Endothelial cell of umbilical vein (primary cell): Measurements from ENCODE around the gene KCNH5. TPM values are rescaled to one million over a fixed set of nuclear protein-coding genes. Genes with fewer than 3 reads are reported as not detected.

Experiments
- BruUV-seq: library from RNA; stranded (reverse); fragments of 400-500 nt; replicated peaks from 2 replicates; lab custom pipeline; 2021; lab: Mats Ljungman, UMichigan
- CTCF ChIA-PET: fragments of 300-600, 350-600 bp; sonication (Branson Sonifier 250); formaldehyde crosslinking; loops from one replicate; lab custom pipeline; 2021; ENCODE audit warnings: antibody characterized with exemption, inconsistent platforms; lab: Charles Lee
- POLR2A ChIA-PET: fragments of 300-600, 350-600 bp; sonication (Branson Sonifier 250); formaldehyde crosslinking; loops from one replicate; lab custom pipeline; 2021; ENCODE audit warnings: antibody characterized with exemption, inconsistent platforms; lab: Charles Lee
- DNase-seq: peaks from one replicate; pipeline ENCODE4 v3.0.0-alpha.2; 2011; ENCODE audit warnings: low read depth, low spot score
- FAIRE-seq: peaks from 2 replicates; lab custom pipeline; 2011; peaks lifted over from hg19 to GRCh38; lab: Jason Lieb, UNC
- H2AFZ ChIP-seq: 2 replicates; pipeline ENCODE4 v1.6.0; 2012; ENCODE audit warnings: low read depth, low read length, control low read depth, inconsistent platforms
- H3K27ac ChIP-seq: 2 replicates; pipeline ENCODE4 v1.5.1; 2011; ENCODE audit warnings: low read depth, mild to moderate bottlenecking, control low read depth, low read length, moderate library complexity; ENCODE audit not compliant: insufficient read depth
- H3K27me3 ChIP-seq, 2 experiments: 2 replicates each; pipeline versions ENCODE4 v1.6.0 to v1.6.1; 2011; ENCODE audit warnings: low read length in 2 of 2, mixed read lengths in 1 of 2; ENCODE audit not compliant: control insufficient read depth in 2 of 2, insufficient read depth in 2 of 2
- H3K36me3 ChIP-seq, 2 experiments: 2 replicates in 1 of 2; 3 replicates in 1 of 2; pipeline ENCODE4 v1.5.1; 2011; ENCODE audit warnings: low read length in 2 of 2, mild to moderate bottlenecking in 1 of 2, moderate library complexity in 1 of 2; ENCODE audit not compliant: control insufficient read depth in 2 of 2, insufficient read depth in 2 of 2; ENCODE audit errors: extremely low read depth in 1 of 2
- H3K4me1 ChIP-seq: 3 replicates; pipeline ENCODE4 v1.5.1; 2011; ENCODE audit warnings: mild to moderate bottlenecking, low read length; ENCODE audit not compliant: control insufficient read depth, insufficient read depth; ENCODE audit errors: extremely low read depth
- H3K4me2 ChIP-seq: 2 replicates; pipeline ENCODE4 v1.6.1; 2011; ENCODE audit warnings: low read length, control low read depth, mixed read lengths; ENCODE audit not compliant: insufficient read depth
- H3K4me3 ChIP-seq, 3 experiments: fragments of 200-600 bp in 1 of 3; sonication (generic), shearing (Covaris generic) in 1 of 3; replicated peaks in 1 of 3; 2 replicates each; pipeline ENCODE4 v1.5.1; 2011 to 2016; ENCODE audit warnings: control low read depth in 3 of 3, low read length in 3 of 3, mild to moderate bottlenecking in 2 of 3, inconsistent platforms in 1 of 3, low read depth in 1 of 3, moderate library complexity in 1 of 3; ENCODE audit not compliant: insufficient read depth in 1 of 3
- H3K79me2 ChIP-seq: 2 replicates; pipeline ENCODE4 v1.6.0; 2012; ENCODE audit warnings: low read length, inconsistent platforms; ENCODE audit not compliant: control insufficient read depth, insufficient read depth
- H3K9ac ChIP-seq: replicated peaks from 2 replicates; pipeline ENCODE3; 2011; ENCODE audit warnings: low read length, control low read depth; ENCODE audit not compliant: insufficient read depth; ENCODE audit errors: extremely low read depth
- H3K9me1 ChIP-seq: replicated peaks from 3 replicates; pipeline ENCODE4 v1.6.0; 2011; ENCODE audit warnings: mild to moderate bottlenecking, low read length; ENCODE audit not compliant: control insufficient read depth, insufficient read depth; ENCODE audit errors: extremely low read depth
- H3K9me3 ChIP-seq: replicated peaks from 2 replicates; pipeline ENCODE4 v1.5.1; 2012; ENCODE audit warnings: low read length, inconsistent platforms; ENCODE audit not compliant: control insufficient read depth, insufficient read depth
- H4K20me1 ChIP-seq: replicated peaks from 2 replicates; pipeline ENCODE3; 2011; ENCODE audit warnings: mild to moderate bottlenecking, low read length; ENCODE audit not compliant: control insufficient read depth, insufficient read depth; ENCODE audit errors: extremely low read depth
- CTCF ChIP-seq, 2 donors: IDR thresholded peaks; 1 replicate in 1 of 2; 2 replicates in 1 of 2; pipeline ENCODE4 v1.5.1; 2011; ENCODE audit warnings: low read length in 2 of 2, mild to moderate bottlenecking in 2 of 2, moderate library complexity in 2 of 2, control low read depth in 1 of 2, inconsistent platforms in 1 of 2, low read depth in 1 of 2; ENCODE audit not compliant: insufficient read depth in 1 of 2; ENCODE audit errors: extremely low read depth in 1 of 2
- EZH2 ChIP-seq: IDR thresholded peaks from 2 replicates; pipeline ENCODE4 v1.6.1; 2012; ENCODE audit warnings: borderline replicate concordance, low read depth, mild to moderate bottlenecking, moderate library complexity, low read length, inconsistent platforms; ENCODE audit not compliant: severe bottlenecking
- FOS ChIP-seq: IDR thresholded peaks from 2 replicates; pipeline ENCODE4 v1.6.1; 2011; ENCODE audit warnings: mild to moderate bottlenecking, low read length, moderate library complexity, borderline replicate concordance; ENCODE audit not compliant: insufficient read depth
- GATA2 ChIP-seq: IDR thresholded peaks from 2 replicates; pipeline ENCODE4 v1.7.0; 2011; ENCODE audit warnings: low read depth, mild to moderate bottlenecking, moderate library complexity, mixed read lengths, low read length; ENCODE audit not compliant: insufficient read length, insufficient read depth
- JUN ChIP-seq: IDR thresholded peaks from 2 replicates; pipeline ENCODE4 v1.6.1; 2011; ENCODE audit warnings: borderline replicate concordance, low read depth; ENCODE audit not compliant: insufficient read length, insufficient read depth
- MAX ChIP-seq: IDR thresholded peaks from 2 replicates; pipeline ENCODE4 v1.6.1; 2011; ENCODE audit not compliant: insufficient read depth, insufficient read length
- MYC ChIP-seq: IDR thresholded peaks from one replicate; pipeline ENCODE4 v1.6.1; 2011; ENCODE audit warnings: mild to moderate bottlenecking, low read depth, low read length
- POLR2A ChIP-seq: IDR thresholded peaks from 2 replicates; pipeline ENCODE4 v1.6.1; 2012; ENCODE audit warnings: low read depth, mild to moderate bottlenecking, control low read depth, low read length
- POLR2AphosphoS5 ChIP-seq: IDR thresholded peaks from 2 replicates; pipeline ENCODE4 v1.6.1; 2012; ENCODE audit warnings: low read depth, mild to moderate bottlenecking, control low read depth, low read length, moderate library complexity; ENCODE audit not compliant: insufficient read depth
- dilution Hi-C: fragments of 300-500 bp; cut with MboI; formaldehyde crosslinking; loops from one replicate; pipeline ENCODE4 v1.15.0; 2019; ENCODE audit warnings: low sequenced_read_pairs; ENCODE audit not compliant: extremely low pct_ligation_motif_present
- intact Hi-C: fragments of 100-400 bp; cut with micrococcal nuclease; formaldehyde crosslinking; loops from one replicate; pipeline ENCODE4 v1.10.0; 2022
- polyA plus RNA-seq, 4 experiments: library from polyadenylated mRNA; depleted of rRNA in 3 of 4; stranded (reverse) in 3 of 4; unstranded in 1 of 4; fragments of >200 nt; gene quantifications; 2 replicates each; pipeline versions ENCODE4 v1.2.1 to v1.2.3, GENCODE V29; 2011 to 2012; ENCODE audit warnings: missing spikeins in 1 of 4
- total RNA-seq: library from RNA; stranded (reverse); gene quantifications from 2 replicates; pipeline ENCODE4 v1.2.3, GENCODE V29; 2021

The KCNH5 gene
- total and polyA plus RNA-seq, 2 donors (not counting 3 experiments of a cell fraction or from before 2014, with no cell fraction given): not detected

GRCh38 chr14:63012171-63012570 is 33.1 kb downstream of the KCNH5 start:
- FAIRE-seq: no peak
- Histone ChIP-seq H4K20me1 (no peaks in the 10 kb centered on the region), H2AFZ (no peak overlapping the region), H3K36me3 (no peaks in the 10 kb centered on the region), H3K27me3 (peaks cover 3 to 4% of the 10 kb centered on the region in 2 experiments), H3K4me1 (no peaks in the 10 kb centered on the region), H3K9me3 (no peaks in the 10 kb centered on the region), H3K9ac (no peak overlapping the region), H3K9me1 (no peaks in the 10 kb centered on the region), H3K79me2 (no peaks in the 10 kb centered on the region), H3K4me3 (no peak overlapping the region), H3K27ac (no peak overlapping the region), H3K4me2 (no peak overlapping the region)
- no TSS peak for BruUV-seq
- ChIA-PET POLR2A (interaction anchor here (0.6 kb wide), 1 partner anchor 211 kb away, joined by 12 read pairs; no protein-coding TSS in a partner anchor), CTCF (no interaction called here)
- dilution Hi-C loops (no loop called here), intact Hi-C loops (no loop called here)
- no peak for TF ChIP-seq POLR2A
- no peak for TF ChIP-seq CTCF (IDR thresholded peaks at IDR 0.05; ENCODE audit: extremely low read depth in 1 of 2, insufficient read depth in 1 of 2, low read depth in 1 of 2, low read length in 2 of 2)
- TF ChIP-seq FOS: no peak
- TF ChIP-seq EZH2: no peak
- TF ChIP-seq POLR2AphosphoS5: no peak
- DNase-seq: no peak

GRCh38 chr14:63011623-63012022 is 33.6 kb downstream of the KCNH5 start:
- H3K27ac ChIP-seq: no peak overlapping the region
- H3K4me1 ChIP-seq: no peaks in the 10 kb centered on the region
- dilution Hi-C loops (no loop called here), intact Hi-C loops (no loop called here)
- no peak overlapping the region for H3K9ac ChIP-seq
- H3K4me3 ChIP-seq: no peak overlapping the region
- no peaks in the 10 kb centered on the region for H3K36me3 ChIP-seq
- no peak for DNase-seq
- BruUV-seq: no TSS peak
- H3K9me1 ChIP-seq: no peaks in the 10 kb centered on the region
- peaks cover 3 to 4% of the 10 kb centered on the region in 2 experiments for H3K27me3 ChIP-seq
- FAIRE-seq: no peak
- no peaks in the 10 kb centered on the region for H3K79me2 ChIP-seq
- no peak overlapping the region for H2AFZ ChIP-seq
- H3K9me3 ChIP-seq: no peaks in the 10 kb centered on the region
- H3K4me2 ChIP-seq: no peak overlapping the region
- CTCF ChIA-PET: no interaction called here
- TF ChIP-seq FOS (no peak), EZH2 (no peak), POLR2A (no peak), MAX (no peak), GATA2 (no peak), MYC (no peak), CTCF (IDR thresholded peaks at IDR 0.05; ENCODE audit: extremely low read depth in 1 of 2, insufficient read depth in 1 of 2, low read depth in 1 of 2, low read length in 2 of 2) (no peak), POLR2AphosphoS5 (no peak), JUN (no peak)
- POLR2A ChIA-PET: interaction anchor here (0.6 kb wide), 1 partner anchor 211 kb away, joined by 12 read pairs; no protein-coding TSS in a partner anchor
- H4K20me1 ChIP-seq: no peaks in the 10 kb centered on the region
